ENCODE data around the gene HNMT.
A peak's percentile ranks its signal among the peaks of the same experiment; 100 is the strongest.
"Not testable (repeated sequence)": the region's sequence is repeated elsewhere in the genome, so short reads cannot be mapped to it uniquely, and the experiment has no call there.

Gene HNMT

DNA sequence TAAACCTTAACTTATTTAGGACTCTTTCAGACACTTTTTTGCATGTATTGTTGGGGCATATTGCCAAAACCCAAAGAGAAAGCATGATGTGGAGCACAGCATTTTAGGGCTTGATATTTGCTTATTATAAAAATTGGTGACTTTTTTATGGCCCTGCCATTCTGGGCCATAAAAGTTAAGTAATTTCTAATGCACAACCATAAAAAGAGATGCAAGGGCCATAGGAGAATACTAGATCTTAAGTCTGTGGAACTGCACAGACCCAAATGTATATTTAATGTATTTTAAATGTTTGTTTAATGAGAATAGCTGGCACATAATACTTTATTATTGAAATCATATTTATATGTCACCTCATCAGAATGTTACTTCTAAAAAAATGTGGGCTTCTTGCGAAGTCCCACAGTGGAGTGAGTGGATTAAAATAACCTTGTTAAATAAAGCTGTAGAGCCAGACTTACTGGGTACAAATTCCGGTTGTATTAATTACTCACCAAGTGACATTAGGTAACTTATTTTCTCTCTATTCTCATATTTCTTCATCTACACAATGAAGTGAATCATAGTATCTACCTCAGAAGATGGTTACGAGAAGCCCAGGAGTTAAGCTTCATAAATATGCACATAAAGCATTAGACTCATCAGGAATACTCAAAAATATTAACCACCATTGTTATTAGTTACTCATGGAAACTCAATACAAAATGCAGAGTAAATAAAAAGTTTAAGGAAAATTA lies 52.2 kb downstream of the HNMT start:
- DNase-seq = no peak

DNA sequence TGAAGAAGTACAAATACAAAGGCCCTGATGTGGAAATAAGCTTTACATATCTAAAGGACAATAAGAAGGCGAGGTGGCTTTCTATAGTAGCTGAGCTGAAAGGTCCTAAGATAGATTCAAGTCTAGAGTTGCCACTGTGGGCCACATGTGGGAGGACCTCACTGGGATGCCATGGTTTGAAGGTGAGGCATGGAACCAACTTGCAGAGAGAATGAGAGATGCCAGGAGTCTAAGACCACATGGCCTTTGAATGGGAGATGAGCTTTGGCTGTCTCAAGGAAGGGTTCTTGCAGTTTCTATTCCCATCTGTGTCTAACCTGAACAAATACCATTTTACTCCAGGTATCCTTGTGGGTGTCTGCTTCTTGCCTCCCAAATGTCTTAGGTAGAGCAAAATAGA lies 53.6 kb downstream of the HNMT start:
- DNase-seq = no peak

DNA sequence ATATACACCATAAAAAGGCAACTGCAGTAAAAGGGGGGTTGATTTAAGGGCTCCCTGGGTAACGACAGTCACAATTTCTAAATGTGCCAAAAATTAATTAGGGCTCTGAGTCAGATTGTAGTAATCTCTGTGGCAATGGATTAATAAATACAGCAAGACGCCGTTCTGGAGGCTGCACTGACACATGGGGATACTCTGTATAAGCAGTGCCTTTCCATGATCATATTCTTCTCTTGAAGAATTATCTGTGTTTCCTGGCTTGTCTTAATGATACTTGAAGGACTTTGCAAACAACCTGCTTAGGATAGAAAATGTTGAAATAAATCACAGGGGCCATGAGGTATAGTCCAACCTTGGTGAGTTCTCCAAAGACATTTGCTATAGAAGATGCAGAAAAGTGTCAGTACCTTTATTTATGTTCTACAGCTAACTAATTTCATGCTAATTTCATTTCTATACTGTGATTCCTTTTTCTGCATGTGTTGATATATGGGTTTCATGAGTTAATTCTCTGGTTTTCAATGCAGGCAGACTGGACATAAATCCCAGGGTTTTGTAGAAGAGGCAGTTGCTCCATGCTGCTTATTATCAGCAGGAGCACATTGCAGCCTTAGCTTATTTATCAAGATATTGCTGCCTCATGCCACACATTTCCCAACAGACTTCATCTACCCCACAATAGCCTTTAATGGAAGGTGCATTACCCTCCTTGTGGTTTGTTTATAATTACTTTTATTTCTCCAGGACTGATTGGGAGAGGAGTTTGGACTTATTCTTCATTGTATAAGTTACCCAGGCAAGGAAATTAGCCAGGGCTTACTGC lies 54.8 kb downstream of the HNMT start:
- peak in 1 of 2 experiments; percentile 17 for DNase-seq

DNA sequence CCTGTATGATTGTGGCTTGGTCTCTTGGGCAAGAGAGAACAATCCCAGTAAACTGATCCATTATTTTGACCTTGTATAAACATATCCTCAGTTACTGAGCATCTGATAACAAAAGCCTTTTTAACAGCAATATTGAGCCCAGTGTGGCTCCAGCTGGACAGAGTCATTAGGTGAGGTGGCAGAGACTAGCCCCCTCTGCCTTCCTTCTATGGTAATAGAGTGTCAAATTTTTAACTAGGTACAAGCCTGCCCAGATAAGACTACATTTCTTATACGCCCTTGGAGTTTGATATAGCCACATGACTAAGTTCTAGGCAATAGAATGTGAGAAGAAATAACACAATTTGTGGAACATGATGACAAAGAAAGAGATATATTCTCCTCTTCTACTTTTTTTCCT lies 56.2 kb downstream of the HNMT start:
- DNase-seq = no peak

DNA sequence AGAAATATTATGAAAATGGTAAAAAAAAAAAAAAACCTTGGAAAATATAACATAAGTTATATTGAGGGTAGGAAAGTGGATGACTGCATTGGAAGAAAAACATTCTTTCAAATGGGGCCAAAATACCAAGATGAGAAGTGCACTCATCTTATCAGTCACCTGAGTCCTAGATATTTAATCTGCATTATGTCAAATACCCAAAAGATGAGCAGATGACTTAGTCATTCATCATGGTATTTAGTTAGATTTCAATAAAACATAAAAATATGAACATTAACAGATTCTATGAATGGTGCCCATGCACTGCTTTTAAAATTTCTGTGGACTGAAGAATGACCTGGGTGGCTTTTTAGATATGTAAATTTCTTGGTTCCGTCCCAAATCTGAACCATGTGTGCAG lies 56.9 kb downstream of the HNMT start:
- no peak for DNase-seq

DNA sequence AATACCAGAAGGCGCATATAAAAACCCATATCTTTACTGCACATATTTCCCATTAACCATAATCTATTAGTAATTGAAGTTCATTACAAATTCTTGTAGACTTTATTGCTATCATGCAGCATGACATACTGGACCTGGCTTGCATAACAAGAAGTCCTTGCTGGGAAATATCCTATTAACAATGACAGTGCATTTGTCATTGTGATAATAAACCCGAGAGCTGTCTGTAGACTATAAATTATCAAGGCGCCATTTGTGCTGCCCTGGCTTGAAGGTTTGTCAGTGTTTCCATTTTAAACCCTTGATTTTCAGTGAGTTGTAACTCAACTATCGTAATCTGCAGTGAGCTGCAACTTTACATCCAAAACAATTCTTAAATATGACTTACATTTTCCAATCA lies 59.0 kb downstream of the HNMT start:
- DNase-seq = peak in 1 of 2 experiments; percentile 5

DNA sequence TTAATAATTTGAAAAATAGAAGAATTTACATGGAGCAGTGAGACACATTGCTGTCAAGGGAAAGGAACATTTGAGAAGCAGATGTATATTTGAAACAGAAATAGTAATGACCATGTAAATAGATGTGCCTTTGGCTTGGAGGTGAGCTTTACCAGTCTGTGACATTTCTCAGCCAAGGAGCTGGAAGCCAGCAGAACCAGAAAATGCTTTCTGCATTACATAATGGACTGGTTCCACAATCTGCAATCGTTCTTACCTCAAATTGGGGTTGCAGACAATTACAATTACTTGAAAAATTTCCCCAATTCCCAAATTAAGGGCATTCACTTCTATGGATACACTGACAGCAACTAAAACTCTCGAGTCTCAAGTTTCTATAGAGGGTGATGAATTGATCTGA lies 59.7 kb downstream of the HNMT start:
- peak in 1 of 2 experiments; percentile 36 for DNase-seq

DNA sequence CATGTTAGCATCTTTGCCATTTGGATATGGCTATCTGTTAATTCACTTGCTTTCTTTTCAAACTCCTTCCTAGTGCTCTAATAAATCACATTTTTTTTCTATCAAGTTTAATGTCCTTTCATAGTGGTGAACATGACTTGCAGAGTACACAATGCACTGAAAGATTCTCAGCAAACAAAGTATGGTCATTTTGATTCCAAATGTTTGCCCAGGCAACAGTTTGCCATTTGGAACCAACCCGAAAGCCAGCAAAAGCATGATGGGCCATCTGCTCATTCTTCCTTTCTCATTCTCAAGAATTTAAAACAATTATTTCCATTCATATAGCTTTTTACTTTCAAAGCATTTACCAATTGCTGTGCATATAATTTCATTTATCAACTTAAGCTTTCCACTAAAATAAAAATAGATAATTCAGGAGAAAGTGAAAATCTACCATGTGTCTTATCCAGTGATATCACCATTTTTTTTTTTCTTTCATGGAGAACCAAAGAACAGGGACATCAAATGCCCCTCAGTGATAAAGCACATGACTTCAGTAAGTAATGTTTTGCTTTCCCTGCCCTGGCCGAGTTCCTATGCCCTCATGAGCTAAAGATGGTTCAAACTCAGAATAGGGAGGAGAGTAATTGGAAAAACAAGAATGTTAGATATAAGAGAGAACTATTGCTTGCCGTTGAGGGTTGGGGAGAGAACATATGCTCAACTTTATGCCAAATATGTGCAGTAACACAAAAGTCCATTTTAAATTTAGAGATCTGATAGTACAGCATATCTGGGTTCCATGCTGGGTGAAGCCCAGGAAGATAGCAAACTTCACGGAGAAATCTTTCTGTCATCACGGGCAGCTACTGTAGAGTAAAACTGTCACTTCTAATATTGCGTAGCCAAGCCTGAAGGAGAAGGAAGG lies 62.1 kb downstream of the HNMT start:
- DNase-seq = peak; percentile 42 to 86

DNA sequence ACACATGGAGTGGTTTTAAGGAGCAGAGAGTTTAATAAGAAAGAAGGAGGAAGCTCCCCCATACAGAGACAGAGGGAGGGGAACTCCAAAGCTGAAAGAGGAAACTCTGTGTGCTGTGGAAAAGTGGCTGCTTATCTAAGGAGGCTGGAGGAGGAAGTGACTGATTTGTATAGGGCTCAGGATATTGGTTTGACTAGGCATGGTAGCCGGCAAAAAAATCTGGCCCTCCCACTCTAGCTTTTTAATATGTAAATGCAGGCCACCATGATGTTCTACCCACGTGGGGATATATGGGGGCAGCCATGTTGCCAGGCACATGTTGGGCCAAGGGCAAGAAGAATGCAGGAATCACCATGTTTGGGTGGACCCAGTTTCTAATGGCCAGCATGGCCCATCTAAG lies 64.3 kb downstream of the HNMT start:
- no peak for DNase-seq

DNA sequence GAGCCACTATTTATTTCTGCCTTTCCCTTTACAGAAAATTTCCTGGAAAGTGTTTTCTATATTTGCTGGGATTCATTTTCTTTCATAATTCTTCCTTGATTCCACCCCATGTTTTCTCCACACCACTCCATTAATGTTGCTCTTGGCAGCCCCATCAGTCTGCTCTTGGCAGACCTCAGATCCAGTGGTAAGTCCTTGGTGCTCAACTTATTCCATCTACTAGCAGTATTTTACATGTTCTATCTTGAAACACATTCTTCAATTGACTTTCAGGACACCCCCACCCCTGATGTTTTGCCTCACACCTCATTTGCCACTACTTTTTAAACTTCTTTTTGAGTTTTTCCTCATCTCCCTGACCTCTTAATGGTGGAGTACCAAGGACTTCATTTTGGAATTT lies 65.0 kb downstream of the HNMT start:
- DNase-seq = peak; percentile 59 to 69

DNA sequence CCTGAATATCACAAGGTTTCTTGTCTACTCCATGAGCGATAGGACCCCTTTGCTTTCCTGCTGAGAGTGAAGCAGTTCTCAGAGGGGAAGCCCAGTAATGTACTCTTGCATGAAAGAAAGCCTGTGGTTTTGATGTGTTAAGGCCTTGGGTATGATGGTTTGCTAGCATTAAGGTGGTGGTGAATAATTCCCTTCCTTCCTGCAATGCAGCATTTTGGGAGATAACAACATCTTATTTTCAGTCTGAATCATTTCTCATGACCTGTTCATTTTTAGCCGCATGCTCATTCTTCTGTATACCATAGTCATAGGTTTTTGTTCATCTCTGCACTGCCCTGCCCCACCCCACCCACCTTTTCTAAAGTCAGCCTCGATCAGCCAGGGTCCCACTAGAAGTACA lies 66.2 kb downstream of the HNMT start:
- no peak for DNase-seq

DNA sequence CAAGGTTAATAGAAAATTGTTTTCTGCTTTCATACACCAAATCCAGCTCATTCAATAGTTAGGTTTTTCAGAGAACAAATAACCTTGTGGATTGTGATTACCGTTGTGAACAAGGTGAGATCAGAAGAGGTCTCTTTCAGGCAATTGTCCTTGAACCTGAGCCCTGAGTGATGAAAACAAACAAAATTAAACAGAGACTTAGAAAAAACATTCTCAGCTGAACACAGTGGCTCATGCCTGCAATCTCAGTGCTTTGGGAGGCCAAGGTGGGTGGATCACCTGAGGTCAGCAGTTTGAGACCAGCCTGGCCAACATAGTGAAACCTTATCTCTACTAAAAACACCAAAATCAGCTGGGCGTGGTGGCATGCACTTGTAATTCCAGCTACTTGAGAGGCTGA lies 68.1 kb downstream of the HNMT start:
- DNase-seq = no peak

DNA sequence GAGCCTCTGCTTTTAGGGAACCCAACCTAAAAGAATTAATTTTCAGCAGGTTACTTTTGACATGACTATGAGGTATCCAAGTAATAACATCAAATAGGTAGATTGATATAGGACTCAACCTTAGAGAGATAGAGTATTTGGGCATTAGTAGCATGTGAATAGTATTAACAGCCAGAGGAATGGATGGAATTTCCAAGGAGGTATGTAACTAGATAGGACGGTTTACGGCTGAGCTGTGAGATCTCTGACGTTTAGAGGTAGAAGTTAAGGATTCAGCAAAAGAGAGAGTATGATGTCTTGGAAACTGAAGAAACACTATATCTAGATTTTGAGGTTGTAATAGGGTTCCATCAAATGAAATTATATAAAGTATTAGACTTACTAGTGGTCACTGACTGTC lies 70.3 kb downstream of the HNMT start:
- no peak for DNase-seq

DNA sequence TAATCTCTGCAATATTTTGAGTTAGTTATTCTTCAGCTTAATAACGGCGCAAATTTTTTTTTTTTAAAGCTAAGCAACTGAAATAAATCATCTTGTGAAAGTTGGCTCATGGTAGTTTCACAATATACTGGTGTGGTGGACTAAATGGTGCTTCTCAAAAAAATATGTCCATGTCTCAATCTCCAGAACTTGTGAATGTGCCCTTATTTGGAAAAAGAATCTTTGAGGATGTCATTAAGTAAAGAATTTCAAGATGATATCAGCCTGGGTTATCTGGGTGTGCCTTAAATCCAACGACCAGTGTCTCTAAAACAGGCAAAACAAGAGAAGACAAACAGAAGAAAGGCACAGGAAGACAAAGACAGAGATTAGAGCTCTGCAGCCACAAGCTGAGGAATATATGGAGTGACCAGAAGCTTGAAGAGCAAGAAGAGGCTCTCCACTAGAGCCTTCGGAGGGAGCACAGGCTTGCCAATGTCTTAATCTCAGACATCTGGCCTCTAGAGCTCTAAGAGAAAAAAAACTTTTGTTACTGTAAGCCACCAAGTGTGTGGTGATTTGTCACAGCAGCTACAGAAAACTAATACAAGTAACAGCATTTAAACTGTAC lies 71.4 kb downstream of the HNMT start:
- peak in 1 of 2 experiments; percentile 18 for DNase-seq

DNA sequence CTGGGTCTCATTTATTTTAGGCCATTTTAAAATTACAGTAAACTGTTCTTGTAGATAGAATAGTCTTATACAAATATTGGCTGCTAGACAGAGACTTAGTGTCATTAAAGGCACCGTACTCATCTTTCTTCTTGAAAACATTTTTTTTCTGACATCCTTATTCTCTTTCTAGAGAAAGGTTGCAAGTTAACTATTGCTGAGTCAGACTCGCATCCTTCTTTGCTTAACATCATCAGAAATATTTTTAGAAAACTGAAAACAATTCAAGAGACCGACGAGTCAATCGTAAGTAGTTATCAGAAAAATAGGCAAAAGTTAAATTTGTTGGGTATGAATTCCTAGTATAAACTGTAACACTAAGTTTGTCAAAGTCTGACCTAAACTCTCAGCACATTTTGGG lies 72.2 kb downstream of the HNMT start:
- DNase-seq = no peak

DNA sequence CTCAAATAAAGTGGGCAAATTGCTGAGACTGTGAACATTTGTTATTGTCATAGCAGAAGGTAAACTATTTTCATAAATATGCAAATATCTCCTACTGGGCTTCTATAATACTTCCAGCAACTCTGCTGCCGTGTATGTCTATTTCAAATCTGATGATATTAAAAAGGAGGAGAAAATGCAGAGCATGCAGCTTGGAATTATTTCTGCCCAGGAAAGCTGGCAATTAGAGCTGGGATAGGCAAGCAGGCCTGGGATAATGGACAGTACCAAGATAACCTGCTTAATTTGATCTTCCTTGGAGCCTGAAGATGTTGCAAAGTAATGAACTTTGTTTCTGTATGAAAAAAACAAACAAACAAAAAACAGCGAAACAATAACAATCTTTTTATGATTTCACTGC lies 72.8 kb downstream of the HNMT start:
- no peak for DNase-seq

DNA sequence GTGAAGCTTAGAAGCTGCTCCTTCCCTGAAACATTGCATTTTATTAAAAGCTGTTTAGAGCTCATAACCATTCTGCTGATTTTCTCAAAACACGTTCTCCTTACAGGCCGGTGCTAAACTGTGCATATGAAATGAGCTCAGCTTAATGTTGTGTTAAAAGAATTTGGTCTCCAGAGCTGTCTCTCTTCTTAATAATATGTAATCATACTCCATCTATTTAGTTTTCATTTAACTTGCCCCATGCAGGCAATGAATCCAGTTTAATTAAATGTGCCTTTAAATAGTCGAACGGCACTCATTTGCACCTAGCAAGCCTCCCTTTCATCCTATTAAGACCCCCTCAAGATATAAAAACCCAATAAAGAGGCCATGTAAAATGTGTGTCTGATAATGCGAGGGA lies 76.3 kb downstream of the HNMT start:
- no peak for DNase-seq

DNA sequence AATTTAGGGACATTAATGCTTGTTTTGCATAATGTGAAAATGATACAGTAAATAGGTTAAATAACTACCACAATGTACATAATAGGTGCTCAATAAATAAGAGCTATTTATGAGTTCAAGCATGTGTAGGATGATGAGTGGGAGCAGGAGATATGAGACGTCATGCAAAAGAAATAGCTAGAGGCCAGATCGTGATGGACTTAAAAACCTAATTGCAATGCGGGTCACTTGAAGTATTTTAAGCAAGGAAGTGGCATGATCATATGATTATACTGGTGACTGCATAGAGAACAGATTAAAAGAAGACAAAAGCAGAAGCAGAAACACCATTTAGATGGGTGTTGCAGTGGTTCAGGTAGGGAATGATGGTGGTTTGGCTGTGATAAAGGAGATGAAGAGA lies 78.0 kb downstream of the HNMT start:
- no peak for DNase-seq

DNA sequence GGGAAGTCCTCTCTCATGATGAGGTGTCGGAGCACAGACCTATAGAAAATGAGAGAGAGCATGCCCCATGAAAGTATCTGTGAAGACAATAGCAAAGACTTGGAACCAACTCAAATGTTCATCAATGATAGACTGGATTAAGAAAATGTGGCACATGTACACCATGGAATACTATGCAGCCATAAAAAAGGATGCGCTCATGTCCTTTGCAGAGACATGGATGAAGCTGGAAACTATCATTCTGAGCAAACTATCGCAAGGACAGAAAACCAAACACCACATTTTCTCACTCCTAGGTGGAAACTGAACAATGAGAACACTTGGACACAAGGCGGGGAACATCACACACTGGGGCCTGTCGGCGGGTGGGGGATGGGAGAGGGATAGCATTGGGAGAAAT lies 79.3 kb downstream of the HNMT start:
- not testable (repeated sequence) for DNase-seq

DNA sequence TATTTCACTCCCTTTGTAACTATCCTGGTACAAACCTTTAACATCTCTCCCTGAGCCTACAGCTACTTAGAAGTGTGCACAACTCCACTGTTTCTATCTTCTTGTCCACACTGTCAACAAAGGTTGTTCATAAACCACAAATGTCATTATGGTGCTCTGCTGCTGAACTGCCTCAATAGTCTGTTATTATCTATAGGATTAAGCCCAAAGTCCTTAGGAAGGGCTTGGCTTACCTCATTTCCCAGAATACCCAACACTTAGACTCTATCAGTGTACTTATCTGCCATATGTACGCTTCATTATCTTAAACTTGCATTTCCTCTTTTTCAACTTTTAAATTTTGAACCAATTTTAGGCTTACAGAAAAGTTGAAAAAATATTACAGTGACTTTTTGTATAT lies 94.2 kb downstream of the HNMT start:
- no peak for DNase-seq

DNA sequence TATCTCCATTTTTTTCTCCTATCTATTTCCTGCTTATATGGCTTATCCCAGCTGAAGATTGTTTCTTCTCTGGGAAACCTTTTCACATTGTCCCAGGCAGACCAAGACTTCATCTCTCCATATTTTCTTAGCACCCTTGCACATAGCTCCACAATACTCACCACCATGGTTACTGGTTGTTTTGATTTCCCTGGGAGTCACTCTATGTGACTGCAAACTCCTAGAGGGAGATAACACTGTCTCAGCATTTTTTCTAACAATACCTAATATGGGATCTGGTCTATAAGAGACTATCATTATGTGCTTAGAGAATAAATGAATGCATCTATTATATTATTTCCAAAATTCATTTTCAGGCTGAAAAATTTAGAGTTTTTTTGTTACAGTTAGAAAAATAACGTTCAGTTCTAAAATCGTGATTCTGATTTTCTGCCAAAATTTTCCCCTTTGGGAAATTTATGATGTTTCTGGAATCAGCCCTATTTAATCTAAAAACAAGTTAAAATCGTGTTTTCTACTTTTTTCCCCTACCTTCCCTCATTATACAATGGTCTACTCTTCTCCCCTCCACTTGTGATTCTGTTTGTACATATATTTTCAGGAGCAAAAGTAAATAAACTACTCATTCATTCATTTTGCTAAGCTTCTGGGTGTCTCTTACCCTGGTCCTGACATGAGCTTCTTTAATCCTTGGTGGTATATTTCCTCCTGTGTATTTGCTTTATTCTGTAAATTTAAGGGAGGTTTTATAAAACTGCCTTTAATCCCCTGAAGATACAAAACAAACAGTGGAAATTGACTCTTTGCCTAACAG lies 95.4 kb downstream of the HNMT start:
- DNase-seq = no peak

DNA sequence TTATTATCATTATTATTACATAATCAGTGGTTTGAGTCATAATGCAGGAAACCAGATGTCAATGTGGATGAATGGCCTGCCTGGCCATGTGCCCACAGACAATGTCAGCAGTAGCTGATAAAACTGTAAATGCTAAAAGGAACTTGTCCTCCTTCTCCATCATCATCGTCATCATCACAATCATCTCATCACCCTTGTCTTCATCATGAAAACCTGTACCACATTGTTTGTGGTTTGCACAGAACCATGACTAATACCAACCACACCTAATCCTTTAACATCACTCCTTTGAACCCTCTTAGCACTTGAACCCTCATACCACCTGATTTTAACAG lies 96.0 kb downstream of the HNMT start:
- peak; percentile 21 to 77 for DNase-seq
